Smooth muscle cell of the brain vasculature (primary cell): ENCODE data around the gene ATP6V0C.
"Not testable (repeated sequence)": the region's sequence is repeated elsewhere in the genome, so short reads cannot be mapped to it uniquely, and the experiment has no call there.

Experiments used
- DNase-seq: peaks from one replicate; pipeline ENCODE4 v3.0.0-alpha.2; 2012; ENCODE audit warnings: low read depth, low spot score

Gene ATP6V0C

DNA sequence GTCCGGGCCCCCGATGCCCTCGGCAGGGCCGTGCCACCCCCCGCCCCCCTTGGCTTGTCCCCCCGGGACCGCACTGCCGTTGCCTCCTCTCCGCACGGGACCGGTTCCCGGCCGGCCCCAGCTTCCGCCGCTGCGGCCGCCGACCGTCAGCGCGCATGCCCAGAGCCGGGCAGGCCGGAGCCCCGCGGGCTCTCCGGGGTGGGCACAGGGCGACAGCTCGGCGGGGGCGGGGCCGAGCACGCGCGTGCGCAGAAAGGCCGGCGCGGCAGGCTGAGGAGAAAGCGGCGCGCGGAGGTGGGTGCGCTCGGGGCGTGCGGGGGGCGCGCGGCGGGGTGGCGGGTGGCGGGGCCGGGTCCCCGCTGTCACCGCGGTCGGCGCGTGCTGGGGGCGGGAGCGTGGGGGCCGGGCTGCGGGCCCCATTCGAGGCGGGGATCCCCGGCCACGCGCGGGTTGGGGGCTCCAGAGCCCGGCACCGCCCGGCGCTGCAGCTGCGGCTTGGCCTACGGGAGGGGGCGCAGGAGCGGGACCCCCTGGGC lies 38.8 kb upstream of the ATP6V0C start, which contains the start of gene TBC1D24:
Gene TBC1D24, plus strand, starts transcription at position 251 of the 536 bp plus-strand sequence. CDS start 21,022 bp downstream, outside the sequence.
- DNase-seq: peak; percentile 36

DNA sequence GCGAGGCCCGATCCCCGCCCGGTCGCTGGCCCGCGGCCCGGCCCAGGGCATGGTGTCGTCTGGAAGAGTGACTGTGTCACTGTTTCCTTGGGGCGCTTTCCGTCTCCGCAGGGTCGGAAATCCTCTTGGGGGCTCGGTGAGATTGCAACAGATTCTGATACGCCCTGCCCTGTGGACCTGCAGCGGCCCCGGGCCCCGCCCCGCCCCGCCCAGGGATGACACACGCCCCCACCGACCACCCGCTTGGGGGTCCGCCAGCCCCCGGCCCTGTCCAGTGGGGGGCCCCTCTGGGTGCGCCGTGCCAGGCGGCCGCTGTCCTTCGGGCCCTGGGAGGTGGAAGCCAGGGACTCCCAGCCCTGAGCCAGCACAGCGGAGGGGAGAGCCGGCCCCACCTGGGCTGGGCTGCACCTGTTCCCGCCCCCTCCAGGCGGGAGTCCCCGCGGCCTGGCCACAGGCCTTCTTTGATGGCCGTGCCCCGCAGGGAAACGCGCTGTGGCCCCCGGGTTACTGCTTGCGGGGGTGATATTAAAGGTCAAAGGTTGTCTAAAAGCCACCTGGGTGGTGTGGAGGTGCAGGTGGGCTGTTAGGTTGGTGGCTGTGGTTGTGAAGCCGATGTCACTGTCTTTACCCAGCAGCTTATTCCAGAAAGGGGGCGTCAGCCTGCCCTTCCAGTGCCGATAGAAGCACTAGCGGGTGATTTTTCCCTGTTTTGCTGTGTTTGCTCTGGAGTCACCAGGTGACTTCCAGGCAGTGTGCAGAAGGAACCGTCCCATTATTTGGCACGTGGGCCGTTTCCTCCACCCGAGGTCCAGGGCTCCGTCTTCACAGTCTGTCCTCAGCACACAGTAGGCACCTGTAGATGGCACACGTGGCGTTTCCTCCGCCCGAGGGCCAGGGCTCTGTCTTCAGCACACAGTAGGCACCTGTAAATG lies 38.1 kb upstream of the ATP6V0C start:
- no peak for DNase-seq

DNA sequence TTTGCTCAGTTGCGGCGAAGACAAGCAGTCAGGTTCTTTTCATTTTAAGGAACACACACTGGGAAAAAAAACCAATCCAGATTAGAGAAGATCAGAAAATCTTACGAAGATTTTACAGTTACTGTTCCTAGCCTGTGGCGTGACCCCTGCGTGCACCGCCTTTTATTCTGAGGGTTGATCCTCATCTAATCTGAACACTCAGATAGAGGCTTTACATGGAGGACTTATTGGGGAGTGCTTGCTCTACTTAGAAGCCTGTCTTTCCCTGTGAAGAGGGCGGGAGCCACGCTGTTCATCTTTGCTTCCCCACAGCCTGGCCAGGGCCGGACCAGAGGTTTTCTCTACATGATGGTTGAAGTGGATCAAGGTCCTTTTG lies 37.4 kb upstream of the ATP6V0C start:
- no peak for DNase-seq

DNA sequence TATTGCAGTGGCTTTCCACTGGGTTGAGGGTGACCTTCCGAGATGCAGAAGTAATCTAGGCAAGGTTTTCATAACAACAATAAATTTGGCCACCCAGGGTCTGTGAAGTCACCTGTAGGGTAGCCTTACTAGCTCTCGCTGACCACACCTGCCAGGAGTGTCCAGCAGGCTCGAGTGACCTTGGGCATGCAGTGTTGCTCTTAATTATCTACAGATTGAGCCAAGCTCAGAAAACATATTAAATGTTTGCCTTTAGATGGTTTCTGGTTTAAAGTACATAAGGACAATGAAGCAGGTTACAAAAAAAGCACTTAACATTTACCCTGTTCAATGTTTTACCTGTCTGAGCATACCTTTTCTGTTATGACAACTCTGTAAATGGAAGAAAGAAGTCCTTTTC lies 37.0 kb upstream of the ATP6V0C start:
- DNase-seq: no peak

DNA sequence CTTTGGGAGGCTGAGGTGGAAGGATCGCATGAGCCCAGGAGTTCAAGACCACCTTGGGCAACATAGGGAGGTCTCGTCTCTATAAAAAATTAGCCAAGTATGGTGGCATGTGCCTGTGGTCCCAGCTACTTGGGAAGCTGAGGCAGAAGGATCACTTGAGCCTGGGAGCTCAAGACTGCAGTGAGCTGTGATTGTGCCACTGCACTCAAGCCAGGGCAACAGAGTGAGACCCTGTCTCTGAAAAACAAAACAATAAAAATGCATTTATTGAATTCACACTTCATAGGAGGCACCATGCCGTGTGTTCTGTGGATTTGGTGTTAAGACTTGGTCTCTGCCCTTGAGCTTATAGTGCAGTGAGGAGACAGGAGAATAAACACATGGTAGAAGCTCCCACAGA lies 36.4 kb upstream of the ATP6V0C start:
- no peak for DNase-seq

DNA sequence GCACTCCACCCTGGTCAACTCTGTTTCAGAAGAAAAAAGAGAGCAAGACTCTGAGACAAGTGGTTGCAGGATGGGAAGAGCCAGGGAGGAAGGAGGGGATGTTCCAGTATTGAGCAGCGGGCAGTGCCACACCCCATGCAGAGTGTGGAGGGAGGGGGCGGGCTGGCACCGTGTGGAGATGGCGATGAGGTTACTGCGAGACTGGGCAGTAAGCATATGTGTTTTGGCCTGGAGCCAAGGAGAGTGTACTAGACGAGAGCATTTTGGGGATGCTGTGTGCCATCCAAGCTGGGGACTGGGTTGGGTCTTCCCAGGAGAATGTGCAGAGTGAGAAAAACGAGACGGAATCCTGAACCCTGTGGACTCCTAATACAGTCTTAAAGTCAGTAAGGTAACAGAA lies 35.5 kb upstream of the ATP6V0C start:
- no peak for DNase-seq

DNA sequence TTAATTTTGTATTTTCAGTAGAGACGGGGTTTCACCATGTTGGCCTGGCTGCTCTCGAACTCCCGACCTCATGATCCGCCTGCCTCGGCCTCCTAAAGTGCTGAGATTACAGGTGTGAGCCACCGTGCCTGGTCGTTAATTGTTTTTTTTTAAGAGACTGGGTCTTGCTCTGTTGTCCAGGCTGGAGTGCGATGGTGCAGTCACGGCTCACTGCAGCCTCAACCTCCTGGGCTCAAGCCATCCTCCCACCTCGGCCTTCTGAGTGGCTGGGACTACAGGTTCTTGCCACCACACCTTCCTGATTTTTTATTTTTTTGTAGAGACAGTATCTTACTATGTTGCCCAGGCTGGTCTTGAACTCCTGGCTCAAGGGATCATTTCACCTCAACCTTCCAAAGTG lies 33.8 kb upstream of the ATP6V0C start:
- not testable (repeated sequence) for DNase-seq

DNA sequence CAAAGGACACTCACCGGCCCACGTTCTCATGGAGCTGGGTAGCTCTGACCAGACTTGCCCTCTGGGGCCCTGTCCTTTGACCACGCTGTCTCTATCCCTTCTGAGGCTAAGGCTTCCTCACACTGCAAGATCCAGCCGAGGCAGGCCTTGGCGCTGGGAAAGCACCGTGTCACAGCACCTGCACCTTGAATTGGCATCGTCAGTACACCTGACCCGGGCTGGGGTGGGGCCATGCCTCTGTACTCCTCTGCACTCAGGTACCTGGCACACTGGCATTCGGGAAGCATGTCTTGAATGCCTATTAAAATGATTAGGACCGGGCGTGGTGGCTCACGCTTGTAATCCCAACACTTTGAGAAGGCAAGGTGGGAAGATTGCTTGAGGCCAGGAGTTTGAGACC lies 32.8 kb upstream of the ATP6V0C start:
- DNase-seq: no peak

DNA sequence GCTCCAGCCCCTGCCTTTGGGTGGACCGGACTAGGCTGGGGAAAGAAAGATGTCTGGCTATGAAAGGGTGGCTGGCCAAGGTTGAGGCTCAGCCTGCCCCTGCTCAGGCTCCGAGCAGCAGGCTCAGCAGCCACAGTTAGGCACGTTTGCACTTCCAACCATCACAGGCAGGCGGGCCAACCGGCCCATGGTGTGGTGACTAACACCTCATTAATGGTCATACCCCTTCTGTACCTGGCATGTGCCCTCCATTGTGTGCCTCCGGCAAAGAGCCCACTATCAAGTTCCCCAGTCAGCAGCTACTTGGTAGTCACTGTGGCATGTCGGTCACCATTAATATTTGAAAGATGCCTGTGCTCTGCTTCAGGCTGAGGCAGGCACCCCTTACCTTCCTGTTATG lies 32.1 kb upstream of the ATP6V0C start:
- DNase-seq: no peak

DNA sequence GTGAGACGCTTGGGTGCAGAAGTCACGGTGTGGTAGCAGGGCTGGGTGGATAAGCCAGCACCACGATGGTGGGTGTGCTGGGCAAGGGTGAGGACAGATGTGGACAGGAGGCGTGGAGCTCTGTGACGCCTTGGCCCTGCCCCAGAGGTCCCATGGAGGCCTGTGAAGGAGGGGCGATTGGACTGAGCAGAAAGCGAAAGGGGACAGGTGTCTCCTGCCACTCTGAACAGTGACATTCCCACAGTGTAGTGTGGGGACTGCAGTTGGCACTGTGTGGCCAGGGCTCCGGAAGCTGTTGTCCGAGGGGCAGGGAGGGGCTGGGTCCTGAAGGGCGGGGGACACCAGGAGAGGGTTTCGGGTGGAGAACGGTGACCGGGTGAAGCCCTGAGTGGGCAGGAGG lies 31.5 kb upstream of the ATP6V0C start:
- no peak for DNase-seq

DNA sequence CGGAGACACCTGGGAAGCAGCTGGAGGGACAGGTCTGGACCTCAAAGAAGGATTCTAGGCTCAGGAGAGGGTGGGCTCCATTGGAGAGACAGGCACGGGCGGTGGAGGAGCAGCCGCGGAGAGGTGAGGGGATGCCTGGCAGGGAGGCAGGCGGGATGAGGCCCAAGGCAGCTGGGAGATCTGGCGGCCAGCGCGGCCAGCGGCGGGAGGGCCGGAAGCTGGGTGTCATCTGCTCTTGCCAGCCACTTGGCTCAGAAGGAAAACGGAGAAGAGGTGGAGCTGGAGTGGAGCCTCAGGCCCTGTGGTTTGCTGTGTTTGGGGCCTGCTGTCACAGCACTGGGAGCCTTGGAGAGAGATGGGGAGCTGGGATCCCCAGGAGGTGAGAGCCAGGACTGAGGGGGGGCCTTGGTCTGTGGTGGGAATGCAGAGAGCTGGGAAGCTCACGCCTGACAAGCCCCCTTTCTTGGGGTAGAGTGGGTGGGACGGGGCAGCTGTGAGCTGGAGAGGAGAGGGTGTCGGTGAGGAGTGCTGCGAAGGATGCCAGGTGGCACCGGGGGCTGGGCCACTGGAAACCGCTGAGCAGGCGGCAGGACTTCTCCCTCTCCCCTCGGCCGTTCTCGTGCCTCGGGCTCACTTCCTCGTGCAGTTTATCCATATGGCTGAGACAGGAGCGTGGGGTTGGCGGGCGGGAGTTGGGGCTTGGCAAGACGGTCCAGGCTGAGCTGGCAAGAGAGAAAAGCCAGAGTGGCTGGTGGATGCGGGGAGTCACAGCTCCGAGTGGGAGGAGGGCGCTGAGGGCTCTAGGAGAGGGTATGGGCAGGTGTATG lies 30.8 kb upstream of the ATP6V0C start:
- DNase-seq: no peak

DNA sequence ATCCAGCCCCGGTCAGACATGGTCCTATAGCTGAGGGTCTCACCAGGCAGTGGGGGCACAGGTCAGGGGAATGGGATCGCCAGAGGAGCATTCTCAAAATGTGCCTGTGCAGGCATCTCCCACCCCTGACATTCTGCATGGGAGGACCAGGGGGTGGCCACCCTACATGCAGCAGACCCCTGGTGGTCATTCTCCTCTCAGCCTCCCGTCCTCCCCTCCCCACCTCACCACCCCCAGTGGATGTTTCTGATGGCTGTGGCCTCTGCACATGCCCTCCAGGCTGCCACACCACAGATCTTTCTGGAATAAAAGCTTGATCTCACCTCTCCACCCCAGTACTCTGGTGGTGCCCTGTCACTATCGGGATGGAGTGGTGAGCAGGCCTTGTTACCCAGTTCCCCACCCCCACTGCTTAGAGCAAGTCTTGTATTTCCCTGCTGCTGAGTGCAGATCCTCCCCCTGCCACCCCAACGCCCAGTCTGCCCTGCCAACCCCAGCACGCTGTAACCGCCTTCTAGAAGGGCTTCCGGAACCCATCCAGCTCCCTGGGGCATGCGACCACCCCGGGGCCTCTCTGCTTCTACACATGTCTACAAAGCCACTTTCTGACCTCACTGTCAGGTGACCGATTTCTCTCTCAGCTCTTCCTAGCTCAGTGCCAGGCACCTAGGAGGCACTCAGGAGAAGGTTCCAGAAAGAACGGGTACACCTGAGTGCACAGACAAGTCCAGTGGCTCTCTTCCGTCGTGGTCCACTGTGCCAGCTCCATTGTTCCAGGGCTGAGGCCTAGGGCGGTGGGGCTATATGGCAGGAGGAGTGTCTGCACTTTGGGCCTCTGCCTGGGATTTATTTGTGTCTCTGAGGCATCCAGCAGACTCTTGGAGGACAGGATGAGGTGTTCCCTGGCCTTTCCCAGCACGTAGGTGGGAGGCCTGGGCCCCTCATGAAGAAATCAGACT lies 29.5 kb upstream of the ATP6V0C start:
- DNase-seq: no peak

DNA sequence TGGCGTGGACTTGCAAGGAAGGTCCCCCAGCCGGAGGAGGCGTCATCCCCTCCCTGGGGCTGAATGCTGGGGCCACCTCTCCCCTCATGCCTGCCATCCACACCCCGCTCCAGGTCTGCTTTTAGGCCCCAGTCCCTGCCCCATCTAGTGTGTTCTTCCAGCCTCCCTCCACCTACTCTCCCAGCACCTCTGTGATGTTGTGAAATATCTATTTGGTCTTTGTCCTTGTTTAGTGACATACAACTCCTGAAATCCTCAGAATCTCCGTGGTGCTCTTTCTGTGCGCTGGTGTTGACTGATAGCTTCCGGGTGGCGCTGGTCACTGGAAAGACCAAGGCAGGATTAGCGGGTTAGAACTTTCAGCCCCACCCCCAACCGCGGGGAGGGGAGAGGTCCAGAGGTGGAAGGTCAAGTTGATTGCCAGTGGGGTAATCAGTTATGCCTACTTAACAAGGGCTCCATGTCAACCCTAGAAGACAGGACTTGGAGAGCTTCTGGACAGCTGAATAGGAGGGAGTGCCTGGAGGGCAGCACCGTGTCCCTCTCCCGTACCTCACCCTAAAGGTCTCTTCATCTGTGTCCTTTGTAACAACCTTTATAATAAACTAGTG lies 28.7 kb upstream of the ATP6V0C start:
- no peak for DNase-seq

DNA sequence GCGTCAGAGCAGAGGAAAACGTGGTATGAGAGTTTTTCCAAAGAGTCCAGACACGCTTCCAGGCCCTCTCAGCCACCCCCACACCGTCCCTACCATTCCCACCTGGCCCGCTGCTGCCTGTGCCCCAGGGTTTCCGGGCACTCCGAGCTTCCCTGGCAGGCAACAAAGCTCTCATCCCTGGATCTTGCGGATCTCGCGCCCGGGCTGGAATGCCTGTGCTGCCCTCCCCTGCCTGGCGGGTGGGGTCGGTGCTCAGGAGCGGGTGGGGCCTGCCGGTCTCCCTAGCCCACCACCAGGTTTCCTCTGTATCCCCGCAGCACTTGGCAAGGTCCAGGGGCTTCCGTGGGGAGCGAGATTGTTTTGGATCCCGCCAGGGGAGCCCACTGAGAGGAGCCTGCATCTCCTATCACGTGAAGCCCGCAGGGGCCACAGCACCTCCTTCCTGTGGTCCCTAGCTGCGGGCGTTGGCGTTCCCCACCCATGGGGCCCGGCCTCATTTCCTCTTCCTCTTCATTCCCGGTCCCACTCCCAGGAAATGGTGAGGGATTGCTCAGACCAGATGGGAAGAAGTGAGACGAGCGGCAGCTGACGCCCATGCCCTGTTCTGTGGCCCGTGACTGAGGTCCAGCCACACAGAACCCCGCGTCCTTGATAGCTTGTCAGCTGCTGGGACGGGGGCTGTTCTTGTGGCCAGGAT lies 27.8 kb upstream of the ATP6V0C start:
- no peak for DNase-seq

DNA sequence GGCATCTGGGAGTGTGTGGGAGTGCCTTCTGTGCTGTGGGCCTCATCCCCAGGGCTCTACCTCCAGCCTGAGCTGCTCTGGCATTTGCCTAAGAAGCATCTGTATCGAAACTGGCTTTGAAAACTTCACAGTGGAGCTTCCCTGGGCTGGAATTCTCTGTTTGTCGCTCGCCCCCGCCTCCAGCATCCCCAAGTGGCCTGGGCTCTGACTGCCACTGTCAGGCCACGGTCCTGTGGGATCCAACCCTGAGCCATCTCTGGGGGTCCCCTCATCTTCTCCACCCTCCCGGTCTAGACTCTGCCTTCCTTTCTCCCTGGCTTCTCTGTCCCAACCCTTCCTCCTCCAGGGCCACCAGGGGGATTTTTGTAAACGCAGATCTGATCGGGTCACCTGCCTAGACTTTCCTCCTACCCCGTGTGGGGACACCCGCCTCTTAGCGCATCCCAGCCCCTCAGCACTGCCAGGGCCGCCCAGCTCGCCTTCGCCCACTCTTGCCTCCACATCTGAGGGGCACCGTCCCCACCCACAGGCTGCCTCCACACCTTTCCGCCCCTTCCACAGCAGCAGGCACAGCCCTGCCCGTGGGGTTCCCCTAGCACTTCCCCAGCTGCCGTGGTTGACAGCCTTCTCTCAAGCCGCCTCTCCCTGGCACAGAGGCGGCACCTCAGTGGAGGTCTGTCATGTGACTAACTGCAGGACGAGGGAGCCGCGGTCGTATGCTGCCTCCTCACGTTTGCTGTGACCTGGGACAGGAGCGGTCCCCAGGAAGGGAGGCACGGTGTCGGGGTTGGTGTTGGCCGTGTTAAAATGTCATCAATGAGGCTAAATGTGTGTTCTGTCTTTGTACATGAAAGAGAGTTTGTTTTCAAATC lies 26.9 kb upstream of the ATP6V0C start:
- no peak for DNase-seq

DNA sequence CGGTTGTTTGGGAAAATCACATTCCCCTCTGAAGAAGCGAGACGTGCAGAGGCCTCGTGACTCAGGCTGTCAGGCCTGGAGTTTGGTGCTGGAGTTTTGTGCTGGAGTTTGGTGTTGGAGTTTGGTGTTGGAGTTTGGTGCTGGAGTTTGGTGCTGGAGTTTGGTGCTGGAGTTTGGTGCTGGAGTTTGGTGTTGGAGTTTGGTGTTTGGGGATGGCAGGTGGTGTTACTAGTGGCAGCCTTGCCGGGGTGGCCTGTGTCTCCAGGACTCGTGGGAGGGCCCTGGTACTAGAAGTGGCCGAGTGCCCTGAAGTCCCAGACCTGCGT lies 26.3 kb upstream of the ATP6V0C start:
- no peak for DNase-seq

DNA sequence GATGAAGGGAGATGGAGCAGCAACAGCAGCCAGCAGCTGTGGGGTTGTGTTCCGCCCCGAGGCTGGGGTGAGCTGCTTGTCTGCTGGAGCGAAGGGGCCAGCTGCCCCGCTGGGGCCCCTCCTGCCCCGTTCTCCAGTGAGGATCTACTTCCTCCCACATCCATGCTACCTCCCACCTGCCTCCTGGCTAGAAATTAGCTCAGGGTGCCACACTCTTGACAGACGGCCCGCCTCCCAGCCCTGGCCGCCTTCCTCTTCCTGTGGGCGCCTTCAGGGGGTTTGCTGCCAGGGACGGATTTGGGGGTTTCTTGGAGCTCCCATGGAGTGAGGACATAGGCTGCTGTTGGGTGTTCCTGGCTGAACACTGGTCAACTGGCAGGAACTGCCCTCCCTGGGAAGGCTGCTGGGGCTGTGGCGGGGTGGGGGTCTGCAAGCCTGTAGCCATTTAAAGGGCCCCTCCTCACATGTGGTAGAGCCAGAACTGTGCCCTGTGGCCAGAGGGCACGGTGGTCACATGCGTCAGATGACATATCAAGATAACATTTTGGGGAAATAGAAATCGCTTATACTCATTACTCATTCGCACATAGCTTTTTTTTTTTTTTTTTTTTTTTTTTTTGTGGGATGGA lies 25.7 kb upstream of the ATP6V0C start:
- DNase-seq: no peak

DNA sequence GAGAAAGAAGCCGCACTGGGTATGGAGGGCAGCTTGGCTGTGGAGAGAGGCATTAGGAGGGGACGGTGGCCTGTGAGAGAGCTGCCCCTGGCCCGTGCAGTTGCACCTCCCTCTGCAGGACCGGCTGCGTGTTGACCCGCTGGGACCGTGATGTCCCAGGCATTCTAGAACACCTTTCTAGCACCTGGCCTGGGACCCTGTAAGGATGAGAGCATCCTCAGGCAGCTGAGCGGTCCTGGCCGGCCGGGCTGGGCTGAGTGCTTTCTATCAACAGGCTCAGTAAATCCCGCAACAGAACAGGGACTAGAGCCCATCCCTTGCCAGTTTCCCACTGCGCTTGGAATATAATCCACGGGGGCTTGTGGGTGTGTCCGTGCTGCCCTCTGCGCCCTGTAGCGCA lies 24.2 kb upstream of the ATP6V0C start:
- no peak for DNase-seq
